ENCODE data around the gene GFRA1.
A peak's percentile ranks its signal among the peaks of the same experiment; 100 is the strongest.

Gene GFRA1

DNA sequence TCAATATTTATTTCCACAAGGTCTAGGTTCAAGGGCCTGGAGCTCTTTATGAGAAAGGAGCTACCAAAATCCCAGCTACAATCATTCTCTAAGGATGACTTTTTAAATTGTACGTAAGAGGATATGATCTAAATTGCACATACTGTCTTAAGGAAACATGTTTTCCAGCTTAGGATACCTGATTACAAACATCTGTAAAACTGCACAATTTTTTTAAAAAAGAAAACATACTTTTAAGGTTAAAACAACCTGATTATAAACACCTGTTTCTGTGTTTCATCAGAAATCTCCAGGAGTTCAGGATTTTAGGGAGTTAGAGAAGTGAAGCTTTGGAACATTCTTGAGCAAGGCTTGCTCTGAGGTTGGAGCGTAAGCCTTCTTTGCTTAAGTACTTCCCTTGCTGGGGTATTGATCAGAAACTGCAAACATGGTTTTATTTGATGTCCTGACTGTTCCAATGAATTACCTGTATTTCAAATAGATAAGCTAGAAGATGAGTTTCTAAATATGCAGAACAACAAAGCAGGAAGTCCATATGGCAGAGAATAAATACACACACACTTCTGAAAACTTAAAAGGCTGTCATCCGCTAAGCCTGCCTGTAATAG is 248.6 kb downstream of the GFRA1 start:
- no peak for DNase-seq

DNA sequence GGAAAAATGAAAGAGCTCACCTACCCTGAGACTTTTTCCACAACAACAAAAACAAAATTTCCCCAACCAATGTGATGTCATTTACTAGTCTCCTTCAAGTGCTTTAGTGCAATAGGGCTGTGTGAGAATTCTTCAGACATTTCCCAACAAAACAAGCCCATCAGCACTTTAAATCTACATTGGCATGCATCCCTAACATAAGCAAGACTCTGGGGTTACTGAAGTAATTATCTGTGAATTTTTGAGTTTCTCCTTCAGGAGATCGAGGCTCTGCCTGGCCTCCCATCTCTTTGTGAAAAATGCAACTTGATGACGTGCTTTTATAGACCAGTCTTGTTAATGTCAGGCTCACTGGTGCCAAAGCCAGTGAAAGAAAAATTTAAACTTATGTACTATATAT is 255.6 kb downstream of the GFRA1 start:
- no peak for DNase-seq

DNA sequence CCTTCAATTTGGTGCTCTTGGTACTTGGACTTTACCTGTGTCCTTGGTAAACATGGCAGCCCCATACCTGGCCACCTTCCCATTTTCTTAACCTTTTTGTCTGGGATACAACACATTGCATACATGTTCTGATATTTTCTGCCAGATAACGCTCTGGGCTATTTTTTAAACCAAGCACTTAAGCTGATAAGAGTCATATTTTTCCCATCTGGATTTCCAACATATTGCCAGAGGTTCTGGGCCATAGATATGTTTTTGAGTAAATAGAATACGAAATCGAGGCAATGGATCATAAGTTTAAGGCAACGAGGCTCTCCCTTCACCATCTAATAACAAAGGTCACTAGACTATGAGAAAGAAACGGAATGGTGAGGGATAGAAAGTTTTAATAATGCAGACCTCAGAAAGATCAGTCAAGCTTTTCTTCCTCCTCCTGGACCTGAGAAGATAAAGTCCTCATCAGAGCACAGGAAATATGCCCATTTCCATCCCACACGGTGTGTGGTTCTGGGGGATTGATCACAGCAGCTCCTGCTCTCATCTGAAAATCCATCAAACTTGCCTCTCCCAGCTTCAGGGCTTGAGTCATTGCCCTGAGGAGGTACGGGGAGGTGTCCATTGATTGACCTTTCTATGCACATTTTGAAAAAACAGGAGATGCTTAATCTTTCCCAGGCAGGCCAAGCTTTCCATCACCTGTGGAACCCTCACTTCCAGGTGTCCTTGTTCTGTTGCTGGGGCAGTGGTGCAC is 257.2 kb downstream of the GFRA1 start:
- no peak for DNase-seq

DNA sequence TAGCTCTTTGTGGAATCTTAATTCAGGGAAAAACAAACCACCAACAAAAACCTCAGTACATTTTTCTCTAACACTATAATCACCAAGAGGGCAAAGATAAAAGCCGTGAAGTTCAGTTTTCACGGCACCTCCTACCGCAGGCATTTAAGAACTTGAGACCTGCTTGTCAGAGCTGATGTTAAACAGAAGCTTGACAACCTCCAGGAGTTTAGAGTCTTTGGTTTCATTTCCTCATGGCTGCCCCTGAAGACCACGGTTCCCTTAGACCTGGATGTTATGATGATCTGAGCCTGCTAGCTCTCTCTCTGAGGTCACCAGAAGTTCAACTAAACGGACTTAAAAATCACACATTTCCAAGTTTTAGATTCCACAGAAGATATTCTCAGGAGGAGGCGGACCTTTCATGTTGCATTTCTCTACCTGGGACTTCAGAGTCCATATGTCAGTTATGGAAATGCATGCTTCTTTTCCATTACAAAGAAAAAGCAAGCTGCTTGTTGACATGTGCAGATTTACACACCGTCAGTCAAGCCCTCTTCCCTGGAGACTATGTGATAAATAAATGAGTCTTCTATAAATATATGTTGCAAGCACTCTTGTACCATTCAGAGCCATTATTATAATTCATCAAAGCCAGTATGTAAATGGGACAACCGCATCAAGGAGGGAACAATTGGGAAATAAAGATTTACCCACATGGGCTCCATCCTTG is 258.0 kb downstream of the GFRA1 start:
- peak; percentile 7 for DNase-seq

DNA sequence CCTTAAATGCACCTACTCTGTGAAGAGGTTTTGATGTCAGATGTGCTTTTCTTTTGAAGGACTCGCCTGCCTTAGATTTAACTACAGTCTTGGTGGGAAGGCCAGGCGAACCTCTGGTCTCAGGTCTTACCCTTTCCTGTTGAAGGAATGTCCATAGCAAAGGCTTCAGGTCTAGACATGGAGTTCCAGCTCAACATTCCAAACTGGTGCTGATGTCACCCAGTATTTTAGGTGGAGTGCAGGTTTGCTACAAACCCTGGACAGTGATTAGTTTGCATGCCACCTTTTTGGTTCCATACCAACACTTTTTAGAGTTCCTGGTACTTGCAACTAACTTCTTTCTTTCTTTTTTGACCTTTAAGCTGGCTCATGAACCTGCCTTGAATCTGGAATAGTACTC is 258.7 kb downstream of the GFRA1 start:
- DNase-seq, result no peak

DNA sequence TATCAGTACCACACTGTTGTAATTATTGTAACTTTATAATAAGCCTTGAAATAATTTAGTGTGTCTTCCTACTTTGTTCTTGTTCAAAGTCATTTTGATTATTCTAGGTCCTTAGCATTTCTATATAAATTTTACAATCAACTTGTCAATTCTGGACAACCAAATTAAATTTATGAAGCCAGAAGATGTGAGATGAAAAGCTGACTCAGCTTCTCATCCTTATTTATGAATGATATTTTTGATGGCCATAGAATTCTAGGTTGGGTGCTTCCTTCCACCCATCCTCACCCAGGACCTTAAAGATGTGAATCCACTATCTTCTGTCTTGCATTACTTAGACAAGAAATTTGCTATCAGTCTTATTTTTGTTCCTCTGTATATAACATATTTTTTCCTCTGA is 261.1 kb downstream of the GFRA1 start:
- DNase-seq, result no peak

DNA sequence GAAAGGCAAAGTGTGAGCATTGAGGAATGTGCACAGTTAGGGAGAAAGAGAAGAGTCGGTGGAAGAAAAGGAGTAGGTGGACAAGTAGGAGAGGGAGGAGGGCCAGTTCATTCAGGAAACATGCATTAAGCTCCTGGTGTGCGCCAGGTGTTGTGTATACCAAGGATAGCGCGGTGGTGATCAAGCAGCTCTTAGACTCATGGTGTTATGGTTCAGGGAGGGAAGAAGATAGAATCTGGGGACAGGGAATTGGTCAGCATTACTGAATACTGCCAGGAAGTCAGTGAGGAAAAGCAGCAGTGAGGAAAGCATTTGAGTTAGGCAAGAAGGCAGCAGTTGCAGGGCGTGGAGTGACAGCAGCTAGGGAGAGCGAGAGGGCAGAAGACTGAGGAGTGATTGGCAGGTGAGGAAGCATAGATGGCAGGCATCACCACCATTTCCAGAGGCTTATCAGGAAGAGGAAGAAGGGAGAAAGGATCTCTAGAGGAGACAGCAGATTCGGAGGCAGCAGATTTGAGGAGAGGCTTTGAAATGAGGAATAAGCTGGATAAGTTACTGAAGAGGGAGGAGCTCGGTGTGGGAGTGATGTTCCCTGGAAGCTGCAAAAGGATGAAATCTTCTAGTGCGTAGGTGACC is 265.6 kb downstream of the GFRA1 start:
- DNase-seq, result no peak

Data from fibroblast of skin of right quadriceps (primary cell).